K562 (cell line): ENCODE data around the gene AGBL1. TPM values are rescaled to one million over a fixed set of nuclear protein-coding genes. Genes with fewer than 3 reads are reported as not detected.

Source experiments
- ATAC-seq: fragments of 200-7000 bp; cut with Tn5 transposase; 3 replicates; pipeline ENCODE4 v1.9.1; 2020; ENCODE audit warnings: moderate library complexity
- BruUV-seq: library from RNA; stranded (reverse); fragments of 400-500 nt; replicated peaks from 2 replicates; lab custom pipeline; 2021; lab: Mats Ljungman, UMichigan
- CTCF ChIA-PET: fragments of 300-600 bp; formaldehyde crosslinking; extraction: SDS; loops from one replicate; lab custom pipeline; 2021; ENCODE audit warnings: low intra/inter-chr PET ratio; lab: Yijun Ruan, JAX
- POLR2A ChIA-PET: fragments of 300-600, 350-650 bp; sonication (Branson Sonifier 250); formaldehyde crosslinking; extraction: SDS; loops from one replicate; lab custom pipeline; 2021; ENCODE audit warnings: antibody characterized with exemption, inconsistent platforms; lab: Yijun Ruan, JAX
- DNase-seq, 4 experiments: peaks; one replicate each; pipeline versions ENCODE4 v3.0.0 to v3.0.0-alpha.2; 2011 to 2018; ENCODE audit warnings: low spot score in 3 of 4, mixed read lengths in 3 of 4; ENCODE audit errors: extremely low read depth in 1 of 4
- FAIRE-seq: peaks from 2 replicates; lab custom pipeline; 2011; peaks lifted over from hg19 to GRCh38; lab: Jason Lieb, UNC
- H2AFZ ChIP-seq: 2 replicates; pipeline ENCODE4 v1.6.0; 2011; ENCODE audit warnings: low read depth, low read length, control low read depth, inconsistent platforms
- H3K27ac ChIP-seq: fragments of 200-600 bp; 3 replicates; pipeline ENCODE4 v1.8.0; 2011; ENCODE audit warnings: low read depth, mild to moderate bottlenecking, control low read depth, inconsistent platforms, low read length, moderate library complexity, mixed read lengths; ENCODE audit errors: extremely low read depth
- H3K27me3 ChIP-seq, 2 experiments: fragments of 300-600 bp in 1 of 2; 2 replicates in 1 of 2; 3 replicates in 1 of 2; pipeline versions ENCODE4 v1.6.0 to v1.8.0; 2011; ENCODE audit warnings: inconsistent platforms in 2 of 2, low read length in 2 of 2, mild to moderate bottlenecking in 1 of 2, mixed read lengths in 1 of 2, moderate library complexity in 1 of 2; ENCODE audit not compliant: control insufficient read depth in 2 of 2, insufficient read depth in 2 of 2
- H3K36me3 ChIP-seq: fragments of 300-600 bp; 3 replicates; pipeline ENCODE4 v1.8.0; 2011; ENCODE audit warnings: mild to moderate bottlenecking, low read length, inconsistent platforms; ENCODE audit not compliant: control insufficient read depth, insufficient read depth
- H3K4me1 ChIP-seq, 2 experiments: fragments of 200-600 bp in 1 of 2; replicated peaks in 1 of 2; 2 replicates in 1 of 2; 3 replicates in 1 of 2; pipeline versions ENCODE4 v1.5.1 to v1.8.0; 2011; ENCODE audit warnings: inconsistent platforms in 2 of 2, low read length in 2 of 2, mild to moderate bottlenecking in 1 of 2, mixed read lengths in 1 of 2, moderate library complexity in 1 of 2; ENCODE audit not compliant: control insufficient read depth in 2 of 2, insufficient read depth in 2 of 2
- H3K4me2 ChIP-seq: 2 replicates; pipeline ENCODE4 v1.6.1; 2011; ENCODE audit warnings: low read length, control low read depth, inconsistent platforms, mixed read lengths; ENCODE audit not compliant: insufficient read depth
- H3K4me3 ChIP-seq: fragments of 200-600 bp; sonication (generic), shearing (Covaris generic); 2 replicates; pipeline ENCODE4 v1.5.1; 2016; ENCODE audit warnings: control low read depth, inconsistent platforms
- H3K79me2 ChIP-seq: fragments of 200-600 bp; 3 replicates; pipeline ENCODE4 v1.8.0; 2011; ENCODE audit warnings: low read length, inconsistent platforms; ENCODE audit not compliant: control insufficient read depth, insufficient read depth
- H3K9ac ChIP-seq, 2 experiments: 2 replicates each; pipeline versions ENCODE4 v1.6.0 to v1.6.1; 2011; ENCODE audit warnings: low read depth in 2 of 2, low read length in 2 of 2, control low read depth in 1 of 2, inconsistent platforms in 1 of 2, mild to moderate bottlenecking in 1 of 2, mixed read lengths in 1 of 2; ENCODE audit not compliant: insufficient read depth in 1 of 2
- H3K9me1 ChIP-seq: one replicate; pipeline ENCODE4 v1.6.0; 2011; ENCODE audit warnings: inconsistent platforms, mild to moderate bottlenecking, low read length, moderate library complexity; ENCODE audit not compliant: control insufficient read depth, insufficient read depth
- H3K9me3 ChIP-seq: replicated peaks from 2 replicates; pipeline ENCODE4 v1.5.1; 2011; ENCODE audit warnings: low read depth, low read length, inconsistent platforms; ENCODE audit not compliant: control insufficient read depth, insufficient read depth
- H4K20me1 ChIP-seq: replicated peaks from 2 replicates; pipeline ENCODE4 v1.6.1; 2011; ENCODE audit warnings: low read length, inconsistent platforms, mixed read lengths; ENCODE audit not compliant: control insufficient read depth, insufficient read depth
- NUFIP1 ChIP-seq: fragments of 450-650 bp; IDR thresholded peaks from 2 replicates; pipeline ENCODE4 v1.6.1; 2018; ENCODE audit not compliant: partially characterized antibody
- SMARCE1 ChIP-seq: fragments of 450-650 bp; IDR thresholded peaks from 2 replicates; pipeline ENCODE4 v1.7.1; 2016; ENCODE audit warnings: mild to moderate bottlenecking
- SREBF1 ChIP-seq: fragments of 150-350 bp; IDR thresholded peaks from 2 replicates; pipeline ENCODE4 v1.6.1; 2014; ENCODE audit warnings: antibody characterized with exemption, low read depth, low read length, borderline replicate concordance
- SRSF3 ChIP-seq: fragments of 200-400 bp; formaldehyde crosslinking; IDR thresholded peaks from 2 replicates; pipeline ENCODE4 v1.6.1; 2016; ENCODE audit warnings: mild to moderate bottlenecking, low read length, moderate library complexity; ENCODE audit not compliant: insufficient read depth
- ZNF79 ChIP-seq: fragments of 250-450 bp; sonication (Bioruptor Pico); IDR thresholded peaks from 2 replicates; pipeline ENCODE4 v1.4.0; 2020; ENCODE audit warnings: low read depth, mild to moderate bottlenecking, moderate library complexity
- in situ Hi-C: fragments of 300-500 bp; cut with MboI; formaldehyde crosslinking; loops from 4 replicates; pipeline ENCODE4 v1.15.0; 2018; ENCODE audit warnings: inconsistent platforms, mixed read lengths
- intact Hi-C: fragments of 100-400 bp; cut with micrococcal nuclease; formaldehyde crosslinking; loops from 2 replicates; pipeline ENCODE4 v1.14.2; 2022
- polyA plus RNA-seq, 8 experiments: library from polyadenylated mRNA; depleted of rRNA in 4 of 8; stranded (reverse) in 5 of 8; unstranded in 3 of 8; fragments of >200 nt; fragmentation: Nextera tagmentation in 2 of 8; fragmentation: Illumina TruSeq in 1 of 8; extraction: Ambion mirVana in 2 of 8; extraction: Trizol in 1 of 8; gene quantifications; 2 replicates each; pipeline versions ENCODE4 v1.2.1 to v1.2.3, GENCODE V29; 2011 to 2014; ENCODE audit warnings: inconsistent platforms in 1 of 8, missing spikeins in 1 of 8
- total RNA-seq, 7 experiments: library from RNA; depleted of rRNA in 6 of 7; stranded (reverse); fragments of >200 nt in 6 of 7; fragmentation: Illumina TruSeq in 2 of 7; extraction: Trizol in 2 of 7; gene quantifications; 2 replicates each; pipeline versions ENCODE4 v1.2.1 to v1.2.3, GENCODE V29; 2011 to 2021; ENCODE audit warnings: low replicate concordance in 1 of 7
- TF ChIP-seq, protein P1 (sequence below), 2 experiments: fragments of 450-650 bp; IDR thresholded peaks; 2 replicates each; pipeline ENCODE4 v1.6.1; 2016; ENCODE audit warnings: mild to moderate bottlenecking in 2 of 2, borderline replicate concordance in 1 of 2, low read depth in 1 of 2, moderate library complexity in 1 of 2
- TF ChIP-seq, protein P2 (sequence below): fragments of 250-450 bp; sonication (Bioruptor Pico); IDR thresholded peaks from 2 replicates; pipeline ENCODE4 v1.9.0; 2021; ENCODE audit warnings: mild to moderate bottlenecking, inconsistent platforms
- TF ChIP-seq, protein P3 (sequence below), 3 experiments: fragments of 200-800 bp in 1 of 3; sonication (Bioruptor generic) in 1 of 3; sonication (generic) in 1 of 3; formaldehyde crosslinking in 1 of 3; IDR thresholded peaks; 2 replicates each; pipeline versions ENCODE4 v1.6.1 to v1.8.0; 2016 to 2022; ENCODE audit warnings: mild to moderate bottlenecking in 2 of 3, missing compliant biosample characterization in 2 of 3, missing genetic modification characterization in 2 of 3, missing genetic modification reagents in 1 of 3

Gene AGBL1
- total and polyA plus RNA-seq, 9 of the 15 experiments (the other 6 are each of a cell fraction or from before 2014, with no cell fraction given), result not detected

DNA sequence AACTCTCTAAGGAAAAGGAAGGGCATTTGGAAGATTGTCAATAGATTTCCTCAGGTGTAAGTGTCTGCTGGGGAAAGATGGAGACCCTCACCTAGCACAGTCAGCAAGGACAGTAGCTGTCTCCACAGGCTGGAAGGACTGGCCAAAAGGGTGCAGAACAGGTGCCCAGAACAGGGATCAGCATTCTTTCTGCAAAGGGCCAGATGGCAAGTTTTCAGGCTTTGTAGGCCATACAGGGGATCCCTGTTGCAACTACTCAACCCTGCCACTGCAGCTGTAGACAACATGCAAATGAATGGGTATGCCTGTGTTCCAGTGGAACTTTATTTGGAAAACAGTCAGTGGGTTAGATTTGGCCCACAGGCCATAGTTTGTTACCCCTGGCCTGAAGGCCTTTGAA is 8.1 kb downstream of the AGBL1 start:
- no peaks in the 10 kb centered on the region for H3K36me3 ChIP-seq
- intact Hi-C loops, result no loop called here
- FAIRE-seq (no peak), ATAC-seq (no peak), DNase-seq (no peak)
- H3K4me3 ChIP-seq, result no peak overlapping the region
- H3K4me2 ChIP-seq, result no peak overlapping the region
- CTCF ChIA-PET, result no interaction called here
- H3K9me1 ChIP-seq, result no peaks in the 10 kb centered on the region
- no peak overlapping the region for H3K27ac ChIP-seq
- POLR2A ChIA-PET, result interaction anchor here (0.6 kb wide), 1 partner anchor 81 kb away, joined by 3 read pairs; no protein-coding TSS in a partner anchor
- H2AFZ ChIP-seq, result no peak overlapping the region
- in situ Hi-C loops, result no loop called here
- no peaks in the 10 kb centered on the region for H3K27me3 ChIP-seq
- no peaks in the 10 kb centered on the region for H3K9me3 ChIP-seq
- no peaks in the 10 kb centered on the region for H3K4me1 ChIP-seq
- H4K20me1 ChIP-seq, result no peaks in the 10 kb centered on the region
- BruUV-seq, result no TSS peak
- no peak overlapping the region for H3K9ac ChIP-seq
- no peaks in the 10 kb centered on the region for H3K79me2 ChIP-seq
- TF ChIP-seq ZNF79 (CRISPR knock-in tag) (no peak), SRSF3 (no peak), NUFIP1 (no peak), SREBF1 (no peak), SMARCE1 (no peak)
- TF ChIP-seq, protein P1, sequence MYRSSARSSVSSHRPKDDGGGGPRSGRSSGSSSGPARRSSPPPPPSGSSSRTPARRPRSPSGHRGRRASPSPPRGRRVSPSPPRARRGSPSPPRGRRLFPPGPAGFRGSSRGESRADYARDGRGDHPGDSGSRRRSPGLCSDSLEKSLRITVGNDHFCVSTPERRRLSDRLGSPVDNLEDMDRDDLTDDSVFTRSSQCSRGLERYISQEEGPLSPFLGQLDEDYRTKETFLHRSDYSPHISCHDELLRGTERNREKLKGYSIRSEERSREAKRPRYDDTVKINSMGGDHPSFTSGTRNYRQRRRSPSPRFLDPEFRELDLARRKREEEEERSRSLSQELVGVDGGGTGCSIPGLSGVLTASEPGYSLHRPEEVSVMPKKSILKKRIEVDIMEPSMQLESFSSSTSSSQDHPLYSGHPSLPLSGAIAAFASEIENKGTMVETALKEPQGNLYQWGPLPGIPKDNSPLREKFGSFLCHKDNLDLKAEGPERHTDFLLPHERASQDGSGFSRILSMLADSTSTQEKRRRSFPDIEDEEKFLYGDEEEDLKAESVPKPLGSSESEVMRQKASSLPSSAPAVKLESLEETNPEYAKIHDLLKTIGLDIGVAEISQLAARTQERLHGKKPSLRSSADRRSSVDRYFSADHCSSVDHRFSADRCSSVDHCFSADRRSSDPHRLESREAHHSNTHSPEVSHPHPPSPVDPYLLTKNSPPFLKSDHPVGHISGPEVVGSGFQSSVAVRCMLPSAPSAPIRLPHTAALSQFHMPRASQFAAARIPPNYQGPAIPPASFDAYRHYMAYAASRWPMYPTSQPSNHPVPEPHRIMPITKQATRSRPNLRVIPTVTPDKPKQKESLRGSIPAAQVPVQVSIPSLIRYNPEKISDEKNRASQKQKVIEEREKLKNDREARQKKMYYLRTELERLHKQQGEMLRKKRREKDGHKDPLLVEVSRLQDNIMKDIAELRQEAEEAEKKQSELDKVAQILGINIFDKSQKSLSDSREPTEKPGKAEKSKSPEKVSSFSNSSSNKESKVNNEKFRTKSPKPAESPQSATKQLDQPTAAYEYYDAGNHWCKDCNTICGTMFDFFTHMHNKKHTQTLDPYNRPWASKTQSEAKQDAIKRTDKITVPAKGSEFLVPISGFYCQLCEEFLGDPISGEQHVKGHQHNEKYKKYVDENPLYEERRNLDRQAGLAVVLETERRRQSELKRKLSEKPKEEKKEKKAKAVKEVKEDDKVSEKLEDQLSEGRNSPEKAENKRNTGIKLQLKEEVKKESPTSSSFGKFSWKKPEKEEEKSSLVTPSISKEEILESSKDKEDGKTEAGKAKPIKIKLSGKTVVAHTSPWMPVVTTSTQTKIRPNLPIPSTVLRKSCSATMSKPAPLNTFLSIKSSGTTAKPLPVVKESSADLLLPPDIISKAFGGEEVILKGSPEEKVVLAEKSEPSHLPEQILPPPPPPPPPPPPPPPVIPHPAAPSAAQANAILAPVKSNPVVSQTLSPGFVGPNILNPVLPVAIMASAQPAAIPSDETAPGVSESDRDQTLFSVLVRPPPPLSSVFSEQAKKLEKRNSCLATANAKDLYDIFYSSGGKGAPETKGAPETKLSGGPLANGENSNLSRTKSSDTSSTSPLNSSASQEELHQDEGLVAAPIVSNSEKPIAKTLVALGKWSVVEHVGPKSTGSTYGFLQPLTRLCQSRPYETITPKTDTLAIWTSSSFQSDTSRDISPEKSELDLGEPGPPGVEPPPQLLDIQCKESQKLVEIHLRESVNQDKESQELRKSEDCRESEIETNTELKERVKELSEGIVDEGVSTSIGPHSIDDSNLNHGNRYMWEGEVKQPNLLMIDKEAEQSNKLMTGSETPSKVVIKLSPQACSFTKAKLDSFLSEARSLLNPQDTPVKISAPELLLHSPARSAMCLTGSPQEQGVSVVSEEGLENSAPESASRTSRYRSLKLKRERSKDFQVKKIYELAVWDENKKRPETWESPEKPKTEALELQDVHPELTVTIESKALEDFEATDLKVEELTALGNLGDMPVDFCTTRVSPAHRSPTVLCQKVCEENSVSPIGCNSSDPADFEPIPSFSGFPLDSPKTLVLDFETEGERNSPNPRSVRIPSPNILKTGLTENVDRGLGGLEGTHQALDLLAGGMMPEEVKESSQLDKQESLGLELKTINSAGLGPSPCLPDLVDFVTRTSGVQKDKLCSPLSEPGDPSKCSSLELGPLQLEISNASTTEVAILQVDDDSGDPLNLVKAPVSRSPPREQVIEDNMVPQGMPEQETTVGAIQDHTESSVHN (IDR thresholded peaks at IDR 0.05; ENCODE audit: borderline replicate concordance in 1 of 2, low read depth in 1 of 2), result no peak
- TF ChIP-seq, protein P2, sequence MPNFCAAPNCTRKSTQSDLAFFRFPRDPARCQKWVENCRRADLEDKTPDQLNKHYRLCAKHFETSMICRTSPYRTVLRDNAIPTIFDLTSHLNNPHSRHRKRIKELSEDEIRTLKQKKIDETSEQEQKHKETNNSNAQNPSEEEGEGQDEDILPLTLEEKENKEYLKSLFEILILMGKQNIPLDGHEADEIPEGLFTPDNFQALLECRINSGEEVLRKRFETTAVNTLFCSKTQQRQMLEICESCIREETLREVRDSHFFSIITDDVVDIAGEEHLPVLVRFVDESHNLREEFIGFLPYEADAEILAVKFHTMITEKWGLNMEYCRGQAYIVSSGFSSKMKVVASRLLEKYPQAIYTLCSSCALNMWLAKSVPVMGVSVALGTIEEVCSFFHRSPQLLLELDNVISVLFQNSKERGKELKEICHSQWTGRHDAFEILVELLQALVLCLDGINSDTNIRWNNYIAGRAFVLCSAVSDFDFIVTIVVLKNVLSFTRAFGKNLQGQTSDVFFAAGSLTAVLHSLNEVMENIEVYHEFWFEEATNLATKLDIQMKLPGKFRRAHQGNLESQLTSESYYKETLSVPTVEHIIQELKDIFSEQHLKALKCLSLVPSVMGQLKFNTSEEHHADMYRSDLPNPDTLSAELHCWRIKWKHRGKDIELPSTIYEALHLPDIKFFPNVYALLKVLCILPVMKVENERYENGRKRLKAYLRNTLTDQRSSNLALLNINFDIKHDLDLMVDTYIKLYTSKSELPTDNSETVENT, result no peak
- TF ChIP-seq, protein P3, sequence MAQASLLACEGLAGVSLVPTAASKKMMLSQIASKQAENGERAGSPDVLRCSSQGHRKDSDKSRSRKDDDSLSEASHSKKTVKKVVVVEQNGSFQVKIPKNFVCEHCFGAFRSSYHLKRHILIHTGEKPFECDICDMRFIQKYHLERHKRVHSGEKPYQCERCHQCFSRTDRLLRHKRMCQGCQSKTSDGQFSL (CRISPR knock-in tag; IDR thresholded peaks at IDR 0.05), result no peak
- TF ChIP-seq, protein P3 (tag; IDR thresholded peaks at IDR 0.05), result no peak
